HUES48 (cell line): ENCODE data around the gene TMEM87A.

Experiments used
- H3K27ac ChIP-seq: one replicate; pipeline ENCODE4 v1.7.0; 2013; ENCODE audit warnings: low read depth, low read length, inconsistent platforms
- H3K27me3 ChIP-seq: 2 replicates; pipeline ENCODE4 v1.6.1; 2013; ENCODE audit warnings: mild to moderate bottlenecking, low read length; ENCODE audit not compliant: control insufficient read depth, insufficient read depth
- H3K36me3 ChIP-seq: 2 replicates; pipeline ENCODE4 v1.6.1; 2013; ENCODE audit warnings: low read length; ENCODE audit not compliant: control insufficient read depth, insufficient read depth
- H3K4me1 ChIP-seq: 2 replicates; pipeline ENCODE4 v1.6.1; 2013; ENCODE audit warnings: mild to moderate bottlenecking, low read length; ENCODE audit not compliant: control insufficient read depth, insufficient read depth
- H3K4me3 ChIP-seq: 2 replicates; pipeline ENCODE4 v1.5.1; 2013; ENCODE audit warnings: mild to moderate bottlenecking, low read depth, low read length
- H3K9ac ChIP-seq: 2 replicates; pipeline ENCODE4 v1.6.1; 2013; ENCODE audit warnings: mild to moderate bottlenecking, low read depth, low read length, moderate library complexity
- H3K9me3 ChIP-seq: 2 replicates; pipeline ENCODE4 v1.6.1; 2013; ENCODE audit warnings: low read length; ENCODE audit not compliant: control insufficient read depth, insufficient read depth

The TMEM87A gene

GRCh38 chr15:42286445-42287029, 13.3 kb upstream of the TMEM87A start:
- Histone ChIP-seq H3K27me3 (no peaks in the 10 kb centered on the region), H3K9ac (no peak overlapping the region), H3K9me3 (no peaks in the 10 kb centered on the region), H3K4me1 (no peaks in the 10 kb centered on the region), H3K36me3 (peaks cover 6% of the 10 kb centered on the region; the same call in 1 of the 2 replicates), H3K4me3 (no peak overlapping the region), H3K27ac (no peak overlapping the region)

- no peak overlapping the region for H3K27ac ChIP-seq
These were observed 11.8 kb upstream of the TMEM87A start for GRCh38 chr15:42285034-42285433.

GRCh38 chr15:42284551-42284950, 11.3 kb upstream of the TMEM87A start:
- Histone ChIP-seq H3K4me3 (no peak overlapping the region), H3K36me3 (peaks cover 15% of the 10 kb centered on the region), H3K27ac (no peak overlapping the region), H3K27me3 (no peaks in the 10 kb centered on the region), H3K9ac (no peak overlapping the region), H3K9me3 (no peaks in the 10 kb centered on the region), H3K4me1 (no peaks in the 10 kb centered on the region)

More at GRCh38 chr15:42285034-42285433, 11.8 kb upstream of the TMEM87A start:
- no peaks in the 10 kb centered on the region for H3K4me1 ChIP-seq
- H3K9ac ChIP-seq: no peak overlapping the region
- H3K4me3 ChIP-seq: no peak overlapping the region
- H3K9me3 ChIP-seq: no peaks in the 10 kb centered on the region
- H3K36me3 ChIP-seq: peaks cover 15% of the 10 kb centered on the region
- H3K27me3 ChIP-seq: no peaks in the 10 kb centered on the region

- Histone ChIP-seq H3K9me3 (no peaks in the 10 kb centered on the region), H3K27me3 (no peaks in the 10 kb centered on the region), H3K4me3 (no peak overlapping the region), H3K9ac (no peak overlapping the region), H3K36me3 (peaks cover 15% of the 10 kb centered on the region), H3K4me1 (no peaks in the 10 kb centered on the region), H3K27ac (no peak overlapping the region)
These were observed 10.4 kb upstream of the TMEM87A start for GRCh38 chr15:42283671-42284070.

GRCh38 chr15:42282926-42283325, 9.7 kb upstream of the TMEM87A start:
- H3K9me3 ChIP-seq: no peaks in the 10 kb centered on the region
- no peak overlapping the region for H3K9ac ChIP-seq
- no peak overlapping the region for H3K27ac ChIP-seq
- peaks cover 15% of the 10 kb centered on the region for H3K36me3 ChIP-seq
- no peaks in the 10 kb centered on the region for H3K4me1 ChIP-seq
- no peaks in the 10 kb centered on the region for H3K27me3 ChIP-seq
- H3K4me3 ChIP-seq: no peak overlapping the region

GRCh38 chr15:42282344-42282743, 9.1 kb upstream of the TMEM87A start:
- Histone ChIP-seq H3K36me3 (peaks cover 15% of the 10 kb centered on the region), H3K9me3 (no peaks in the 10 kb centered on the region), H3K27me3 (no peaks in the 10 kb centered on the region), H3K27ac (no peak overlapping the region), H3K4me1 (no peaks in the 10 kb centered on the region), H3K4me3 (no peak overlapping the region), H3K9ac (no peak overlapping the region)

- H3K27me3 ChIP-seq: no peaks in the 10 kb centered on the region
- H3K9ac ChIP-seq: no peak overlapping the region
- no peak overlapping the region for H3K4me3 ChIP-seq
- peaks cover 15% of the 10 kb centered on the region for H3K36me3 ChIP-seq
- peaks cover 19% of the 10 kb centered on the region for H3K4me1 ChIP-seq
- no peaks in the 10 kb centered on the region for H3K9me3 ChIP-seq
- no peak overlapping the region for H3K27ac ChIP-seq
These were observed 6.0 kb upstream of the TMEM87A start for GRCh38 chr15:42279234-42279723.

GRCh38 chr15:42276762-42277161, 3.5 kb upstream of the TMEM87A start:
- Histone ChIP-seq H3K4me3 (no peak overlapping the region), H3K36me3 (peaks cover 9% of the 10 kb centered on the region), H3K4me1 (peaks cover 22% of the 10 kb centered on the region), H3K27ac (no peak overlapping the region), H3K9me3 (no peaks in the 10 kb centered on the region), H3K9ac (no peak overlapping the region), H3K27me3 (no peaks in the 10 kb centered on the region)

- Histone ChIP-seq H3K4me3 (peak overlapping the region; percentile 34), H3K9ac (no peak overlapping the region), H3K27ac (peak overlapping the region; percentile 84), H3K36me3 (peaks cover 12% of the 10 kb centered on the region), H3K9me3 (no peaks in the 10 kb centered on the region), H3K27me3 (no peaks in the 10 kb centered on the region), H3K4me1 (peaks cover 25% of the 10 kb centered on the region)
These were observed 2.7 kb upstream of the TMEM87A start for GRCh38 chr15:42275780-42276391.

- Histone ChIP-seq H3K9me3 (no peaks in the 10 kb centered on the region), H3K4me3 (peak overlapping the region; percentile 85), H3K27ac (peak overlapping the region; percentile 84), H3K4me1 (peaks cover 25% of the 10 kb centered on the region), H3K9ac (0 out of 2 replicates have a peak overlapping the region, but pooled peaks have one; percentile 68), H3K27me3 (no peaks in the 10 kb centered on the region), H3K36me3 (peaks cover 9% of the 10 kb centered on the region)
These were observed 1.4 kb upstream of the TMEM87A start for GRCh38 chr15:42274702-42274989.

- Histone ChIP-seq H3K4me1 (peaks cover 25% of the 10 kb centered on the region), H3K36me3 (peaks cover 9% of the 10 kb centered on the region), H3K9me3 (no peaks in the 10 kb centered on the region), H3K4me3 (peak overlapping the region; percentile 85), H3K27ac (peak overlapping the region; percentile 95), H3K9ac (peak overlapping the region; percentile 68), H3K27me3 (no peaks in the 10 kb centered on the region)
These were observed 868 bp upstream of the TMEM87A start for GRCh38 chr15:42273900-42274701.
